NCI-H524 (cell line): ENCODE measurements around the gene SOX1.

ENCODE experiments used
- DNase-seq, 2 experiments: peaks; one replicate each; lab custom pipeline; 2025; lab: John Stamatoyannopoulos, UW

The SOX1 gene

DNA sequence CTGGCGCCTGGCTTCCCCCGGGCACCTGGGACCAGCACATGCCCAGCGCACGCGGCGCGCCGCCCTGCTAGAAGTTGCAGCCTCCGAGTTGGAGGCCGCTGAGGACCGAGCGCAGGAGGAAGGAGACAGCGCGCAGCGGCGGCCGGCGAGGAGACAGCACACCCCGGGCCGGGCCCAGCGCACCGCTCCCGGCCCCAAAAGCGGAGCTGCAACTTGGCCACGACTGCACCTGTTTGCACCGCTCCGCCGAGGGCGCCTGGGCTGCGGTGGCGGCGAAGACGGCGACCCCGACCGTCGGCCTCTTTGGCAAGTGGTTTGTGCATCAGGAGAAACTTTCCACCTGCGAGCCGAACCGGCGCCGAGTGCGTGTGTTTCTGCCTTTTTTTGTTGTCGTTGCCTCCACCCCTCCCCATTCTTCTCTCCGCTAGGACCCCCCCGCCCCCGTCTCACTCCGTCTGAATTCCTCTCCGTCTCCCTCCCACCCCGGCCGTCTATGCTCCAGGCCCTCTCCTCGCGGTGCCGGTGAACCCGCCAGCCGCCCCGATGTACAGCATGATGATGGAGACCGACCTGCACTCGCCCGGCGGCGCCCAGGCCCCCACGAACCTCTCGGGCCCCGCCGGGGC, at the start of gene SOX1:
Gene SOX1 (plus strand): TSS at position 34 of the 626 bp plus-strand sequence. CDS start 510 bp downstream, at position 544.
- peak in 1 of 2 experiments; percentile 75 for DNase-seq

GRCh38 chr13:112024577-112024976, 42.4 kb upstream of the SOX1 start:
- no peak for DNase-seq

DNA sequence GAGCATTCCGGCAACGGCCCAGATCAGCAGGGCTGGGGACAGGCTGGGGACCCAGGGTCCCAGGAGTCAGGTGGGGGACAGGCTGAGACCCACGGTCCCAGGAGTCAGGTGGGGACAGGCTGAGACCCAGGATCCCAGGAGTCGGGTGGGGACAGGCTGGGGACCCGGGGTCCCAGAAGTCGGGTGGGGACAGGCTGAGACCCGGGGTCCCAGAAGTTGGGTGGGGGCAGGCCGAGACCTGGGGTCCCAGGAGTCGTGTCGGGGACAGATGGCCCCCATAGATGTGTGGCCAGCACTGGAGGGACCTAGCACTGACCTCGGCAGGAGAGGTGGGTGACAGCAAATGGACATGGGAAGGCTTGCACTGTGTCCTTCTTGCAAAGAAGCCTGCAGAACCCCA, 39.7 kb upstream of the SOX1 start:
- no peak for DNase-seq

DNA sequence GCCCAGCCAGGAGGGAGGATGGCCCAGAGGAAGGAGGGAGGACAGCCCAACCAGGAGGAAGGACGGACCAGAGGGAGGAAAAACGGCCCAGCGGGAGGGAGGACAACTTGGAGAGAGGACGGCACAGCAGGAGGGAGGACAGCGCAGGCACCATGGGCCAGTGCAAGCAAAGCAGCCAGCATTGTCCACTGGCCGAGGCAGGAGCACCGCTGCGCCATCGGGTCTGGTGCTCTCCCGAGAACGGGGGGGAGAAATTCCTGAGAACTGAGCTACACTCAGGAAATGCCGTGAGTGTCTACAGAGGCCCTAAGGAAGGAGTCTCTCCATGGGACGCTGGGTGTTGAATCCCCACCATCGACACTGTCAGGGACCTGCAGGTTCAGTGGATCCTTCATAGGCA, 38.5 kb upstream of the SOX1 start:
- DNase-seq, result no peak

DNA sequence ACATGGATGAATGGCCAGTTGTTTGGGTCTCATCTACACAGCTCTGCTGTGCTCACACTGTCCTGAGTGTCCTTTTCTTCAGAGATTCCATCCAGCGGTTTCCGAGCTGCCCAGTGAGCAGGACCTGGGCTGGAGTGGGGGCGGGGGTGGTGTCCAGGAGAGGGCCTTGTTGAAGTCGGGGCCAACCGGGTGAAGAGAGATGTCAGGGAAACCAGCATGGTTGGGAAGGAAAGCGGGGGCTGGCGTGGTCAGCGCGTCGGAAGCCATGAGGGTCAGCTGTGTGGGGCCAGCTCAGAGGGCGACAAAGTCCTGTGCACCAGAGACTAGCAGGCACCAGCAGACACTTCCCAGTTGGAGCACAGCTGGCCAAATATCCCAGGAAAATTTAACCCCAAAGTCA, 37.8 kb upstream of the SOX1 start:
- no peak for DNase-seq

DNA sequence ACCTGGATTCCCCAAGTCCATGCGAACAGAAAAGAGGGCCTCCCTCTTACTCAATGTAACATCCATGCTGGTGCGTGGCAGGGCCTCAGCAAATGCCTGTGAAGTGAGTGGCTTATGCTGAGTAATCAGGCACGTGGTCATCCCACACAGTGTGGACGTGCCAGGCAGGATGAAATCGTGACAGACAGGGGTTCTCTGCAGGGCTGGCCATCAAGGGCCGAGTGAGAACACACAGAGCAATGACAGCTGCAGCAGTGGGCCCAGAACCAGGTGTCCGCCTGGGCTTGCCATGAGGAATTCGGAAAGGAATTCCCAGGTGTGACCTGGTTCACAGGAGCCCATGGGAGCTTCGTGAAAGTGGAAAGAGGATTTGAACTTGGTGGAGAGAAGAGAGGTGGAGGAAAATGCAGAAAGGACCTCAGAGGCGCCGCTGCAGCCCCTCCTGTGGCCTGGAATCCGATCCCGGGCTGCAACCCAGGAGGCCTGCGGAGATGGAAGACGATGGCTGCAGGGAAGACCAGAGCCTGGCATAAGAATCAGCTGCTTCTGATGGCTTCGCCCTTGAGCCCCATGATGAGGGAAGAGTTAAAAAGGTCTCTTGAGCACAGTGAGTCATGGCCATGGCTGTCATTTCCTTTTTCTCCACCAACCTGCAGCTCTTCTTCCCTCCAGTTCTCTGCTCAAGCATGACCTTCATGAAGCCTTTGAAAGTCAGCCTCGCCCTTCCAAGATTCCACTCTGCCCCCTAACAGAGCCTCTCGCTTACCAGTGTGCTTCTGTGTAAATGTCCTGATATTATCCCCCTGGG, 34.6 kb upstream of the SOX1 start:
- no peak for DNase-seq

GRCh38 chr13:112034231-112034630, 32.7 kb upstream of the SOX1 start:
- peak in 1 of 2 experiments; percentile 6 for DNase-seq

DNA sequence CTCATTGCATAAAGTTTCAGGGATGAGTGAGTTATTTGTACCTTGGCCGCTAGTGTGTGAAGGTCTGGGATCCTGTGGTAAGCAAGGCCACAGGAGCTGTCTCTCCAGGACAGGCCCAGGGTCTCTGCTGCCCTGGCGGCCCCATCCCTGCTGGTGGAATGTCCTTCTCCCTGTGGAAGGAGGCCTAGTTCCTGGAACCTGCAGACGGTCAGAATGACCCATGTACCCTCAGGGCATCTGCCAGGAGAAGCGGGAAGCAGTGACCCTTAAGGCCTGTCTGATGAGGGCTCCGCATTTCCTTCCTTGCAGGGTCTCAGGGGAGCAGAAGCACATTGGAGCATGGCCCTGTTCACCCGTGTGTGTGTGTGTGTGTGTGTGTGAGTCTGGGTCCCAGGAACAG, 32.1 kb upstream of the SOX1 start:
- no peak for DNase-seq

DNA sequence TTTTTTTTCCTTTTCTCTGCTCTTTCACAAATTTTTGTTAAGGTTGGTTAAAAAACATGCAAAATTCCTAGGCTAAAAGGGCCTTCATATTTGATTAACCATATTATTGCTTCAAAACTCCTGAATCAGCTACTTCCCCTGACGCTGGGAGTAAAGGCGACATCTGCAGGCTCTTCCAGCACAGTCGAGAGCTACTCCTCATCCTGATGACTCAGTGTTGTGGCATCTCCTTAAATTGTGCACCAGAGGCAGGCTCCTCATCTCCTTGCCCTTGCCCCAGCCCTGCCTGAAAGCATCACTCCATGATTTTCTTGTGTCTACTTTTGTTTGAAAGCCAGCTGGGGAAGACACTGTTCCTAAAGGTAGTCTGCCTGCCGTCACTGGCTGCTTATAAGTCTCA, 24.5 kb upstream of the SOX1 start:
- DNase-seq, result no peak

DNA sequence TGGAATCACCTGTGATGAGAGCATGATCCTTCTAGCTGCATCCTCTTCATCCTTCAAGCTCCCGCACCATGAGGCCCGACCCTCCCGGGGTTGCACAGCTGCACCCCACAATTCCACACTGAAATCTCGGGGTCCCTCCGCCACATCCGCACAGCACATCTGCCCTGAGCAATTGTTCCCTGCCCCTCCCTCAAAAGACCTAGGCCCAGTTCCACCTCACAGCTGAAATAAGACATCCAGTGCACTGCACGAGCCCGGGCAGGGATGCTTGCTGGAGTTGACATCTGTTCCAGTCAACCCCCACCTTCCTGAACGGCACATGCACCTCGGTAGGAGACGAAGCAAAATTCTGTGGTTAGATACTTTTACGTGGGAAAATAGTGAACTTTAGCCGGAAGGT, 14.7 kb upstream of the SOX1 start:
- peak in 1 of 2 experiments; percentile 23 for DNase-seq

DNA sequence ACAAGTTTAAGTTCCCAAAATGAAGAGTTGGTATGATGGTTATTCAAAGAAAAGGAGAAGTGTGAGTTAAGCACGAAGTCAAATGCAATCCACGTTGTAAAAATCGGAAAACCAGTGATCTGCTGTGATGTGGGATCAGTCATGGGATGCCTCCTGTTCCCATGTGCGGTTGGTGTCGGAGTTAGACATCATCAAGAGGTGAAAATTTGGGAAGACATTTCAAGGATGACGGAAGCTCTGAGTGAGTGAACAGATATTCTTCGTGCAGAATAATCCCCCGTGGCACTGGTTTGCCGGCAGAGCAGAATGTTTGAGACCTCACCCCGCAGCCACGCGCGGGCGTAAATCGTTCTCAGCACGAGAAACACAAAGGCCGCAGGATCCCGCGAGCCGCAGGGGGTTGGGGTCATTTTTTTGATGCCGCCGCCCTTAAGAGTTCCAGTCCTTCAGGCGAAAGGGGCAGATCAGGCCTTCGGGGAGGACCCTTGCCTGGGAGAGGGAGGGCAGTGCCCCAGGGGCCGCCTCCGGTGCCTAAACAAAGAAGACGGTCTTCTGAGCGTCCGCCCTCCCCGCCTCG, 13.7 kb upstream of the SOX1 start:
- DNase-seq, result no peak

GRCh38 chr13:112053744-112054615, 13.0 kb upstream of the SOX1 start:
- peak; percentile 26 to 65 for DNase-seq

GRCh38 chr13:112054616-112055015, 12.3 kb upstream of the SOX1 start:
- no peak for DNase-seq

DNA sequence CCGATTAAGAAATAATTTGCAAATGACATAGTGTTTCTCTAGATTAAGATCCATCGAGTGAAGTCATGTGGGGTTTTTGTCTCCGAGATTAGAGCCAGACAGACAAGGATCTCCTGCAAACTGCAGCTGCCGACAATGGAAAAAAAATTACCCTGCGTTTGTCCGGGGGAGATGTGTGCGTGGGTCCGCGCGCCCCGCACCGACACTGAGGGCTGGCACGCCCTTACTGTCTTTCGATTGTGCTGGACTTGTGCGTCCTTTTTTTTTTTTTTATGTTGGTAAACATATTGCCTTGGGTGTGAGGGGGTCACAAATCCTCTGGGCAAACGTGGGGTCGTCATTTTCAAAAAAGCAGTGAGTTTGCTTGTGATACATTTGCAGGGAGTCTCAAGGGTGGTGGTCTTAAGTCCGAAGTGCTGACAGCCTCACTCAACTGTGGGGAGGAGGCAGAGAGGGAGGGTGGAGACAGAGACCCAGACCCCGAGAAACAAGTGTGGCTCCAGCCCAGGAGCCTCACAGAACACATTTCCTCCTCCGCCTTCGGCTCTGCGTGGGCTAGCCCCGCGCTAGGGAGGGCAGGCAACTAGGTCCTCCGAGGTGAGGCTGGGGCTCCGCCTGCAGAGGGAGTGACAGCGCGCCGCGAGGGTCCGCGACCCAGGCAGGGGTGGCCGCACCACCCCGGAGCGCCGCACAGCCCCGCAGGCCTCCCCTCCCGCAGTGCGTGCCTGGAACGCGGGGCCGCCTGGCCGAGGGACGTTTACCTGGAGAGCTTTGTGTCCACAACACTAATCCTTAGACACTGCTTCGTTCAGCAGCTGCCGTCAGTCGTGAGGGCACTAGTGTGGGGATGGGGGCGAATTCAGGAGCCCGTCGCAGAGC, 11.7 kb upstream of the SOX1 start:
- DNase-seq, result no peak

DNA sequence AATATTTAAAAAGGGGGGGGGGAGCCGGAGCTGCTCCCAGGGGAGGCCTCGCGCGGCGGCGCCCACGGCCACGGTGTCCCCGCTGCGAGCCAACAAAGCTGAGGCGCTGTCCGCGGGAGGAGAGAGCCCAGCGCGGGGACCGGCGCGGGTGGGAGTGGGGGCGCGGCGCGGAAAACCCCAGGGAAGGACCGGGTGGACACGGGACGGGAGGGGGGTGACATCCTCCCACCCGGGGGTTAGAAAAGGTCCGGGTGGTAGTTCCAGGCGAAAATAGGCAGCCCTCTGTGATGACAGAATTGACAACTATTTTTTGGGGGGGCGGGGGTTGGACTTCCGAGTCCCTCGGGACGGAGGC, 11.1 kb upstream of the SOX1 start:
- no peak for DNase-seq

GRCh38 chr13:112056284-112056727, 10.6 kb upstream of the SOX1 start:
- peak in 1 of 2 experiments; percentile 28 for DNase-seq

DNA sequence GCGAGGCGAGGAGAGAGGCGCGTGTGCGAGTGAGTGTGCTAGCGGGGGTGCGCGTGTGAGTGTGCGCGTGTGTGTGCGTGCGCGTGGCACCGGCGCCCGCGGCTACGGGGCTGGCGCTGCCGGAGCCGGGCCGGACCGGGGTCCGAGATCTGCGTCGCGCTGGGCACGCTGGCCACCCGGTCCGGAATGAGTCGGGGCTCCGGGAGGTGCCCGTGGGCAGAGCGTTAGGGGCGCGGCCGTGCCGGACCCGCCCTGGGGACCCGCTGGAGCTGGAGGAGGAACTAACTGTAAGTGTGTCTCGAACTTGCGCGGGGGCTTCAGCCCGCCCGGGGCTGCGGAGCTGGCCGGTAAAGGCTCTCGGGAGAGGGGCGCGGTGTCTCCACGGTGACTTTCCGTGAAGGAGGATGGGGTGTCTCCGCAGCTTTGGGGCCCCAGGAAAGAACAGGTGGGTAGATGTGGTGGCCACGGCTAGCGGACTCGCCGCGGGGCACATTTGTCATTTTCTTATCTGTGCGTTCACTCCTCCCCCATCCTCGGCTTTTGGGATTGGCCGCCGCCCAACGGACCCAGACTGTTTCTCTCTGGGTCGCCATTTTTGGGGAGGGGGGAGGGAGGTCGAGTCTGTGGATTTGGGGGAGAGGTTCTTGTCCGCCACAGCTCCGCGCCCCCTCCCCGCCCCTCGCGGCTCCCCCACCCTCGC, 10.1 kb upstream of the SOX1 start:
- no peak for DNase-seq

DNA sequence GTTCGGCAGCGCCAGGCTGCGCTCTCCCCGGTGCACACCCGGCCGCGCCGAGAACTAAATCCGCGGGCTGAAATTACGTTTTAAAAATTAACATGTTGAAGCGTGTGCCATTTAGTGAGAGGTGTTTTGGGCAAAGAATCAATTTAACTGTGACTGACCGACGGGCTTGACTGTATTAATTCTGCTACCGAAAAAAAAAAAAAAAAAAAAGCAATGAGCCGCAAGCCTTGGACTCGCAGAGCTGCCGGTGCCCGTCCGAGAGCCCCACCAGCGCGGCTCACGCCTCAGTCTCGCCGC, 9.6 kb upstream of the SOX1 start:
- no peak for DNase-seq

DNA sequence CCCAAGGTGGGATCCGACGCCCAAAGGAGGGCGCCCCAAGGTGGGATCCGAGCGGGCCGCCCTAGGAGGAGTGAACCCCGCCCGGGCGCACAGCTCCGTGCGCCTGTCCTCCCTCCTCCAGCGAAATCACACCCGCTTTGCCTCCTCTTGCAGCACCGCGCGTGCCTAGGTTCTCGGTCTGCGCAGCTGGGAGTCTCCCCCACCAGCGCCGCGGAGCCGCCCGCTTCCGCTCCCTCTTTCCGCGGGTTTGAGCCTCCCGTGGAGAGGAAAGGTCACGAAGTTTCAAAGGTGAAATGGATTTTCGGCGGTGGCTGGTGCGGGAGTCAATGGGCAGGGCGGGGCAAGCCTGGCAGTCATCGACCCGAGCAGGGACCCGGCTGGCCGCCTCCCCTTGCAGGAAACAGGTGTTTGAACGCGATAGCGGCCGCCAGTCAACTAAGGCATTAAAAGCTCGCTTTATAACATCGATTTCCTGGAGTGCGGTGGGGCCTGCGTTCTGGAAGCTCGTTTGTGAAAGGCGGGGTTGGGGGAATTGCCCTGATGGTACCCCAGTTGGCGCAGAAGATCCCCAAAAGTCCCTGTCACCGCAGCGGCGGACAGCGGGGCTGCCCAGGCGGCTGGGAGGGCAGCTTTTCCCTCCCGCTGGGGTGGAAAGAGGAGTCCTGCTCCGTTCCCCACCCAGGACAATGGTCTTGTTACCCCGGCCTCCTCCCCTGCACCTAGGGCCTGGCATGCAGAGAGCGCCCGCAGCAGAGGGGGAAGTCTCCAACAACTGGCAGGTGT, 9.0 kb upstream of the SOX1 start:
- peak in 1 of 2 experiments; percentile 27 for DNase-seq

DNA sequence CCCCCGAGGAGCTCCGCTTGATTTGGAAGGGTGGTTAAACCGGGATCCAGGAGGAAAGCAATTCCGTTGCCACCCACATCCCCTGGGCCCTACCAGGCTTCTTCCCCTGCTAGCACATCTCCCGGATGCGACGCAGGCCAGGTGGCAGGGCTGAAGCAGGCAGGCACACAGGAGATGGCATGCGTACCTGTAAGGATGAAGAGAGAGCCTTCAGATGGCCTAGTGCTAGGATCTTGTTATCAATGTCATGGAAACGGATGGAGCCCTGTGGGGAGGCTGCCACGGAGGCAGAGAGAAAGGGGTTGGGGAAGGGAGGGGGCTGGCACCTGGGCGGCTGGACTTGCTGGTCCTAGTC, 8.5 kb upstream of the SOX1 start:
- no peak for DNase-seq
